GM19324 (cell line): ENCODE data around the gene RAB13.

Source experiments
- ATAC-seq: cut with Tn5 transposase; IDR thresholded peaks from one replicate; pipeline ENCODE4 v1.9.1; 2021; ENCODE audit warnings: mild to moderate bottlenecking, moderate library complexity; ENCODE audit not compliant: unreplicated experiment, low FRiP score

Gene RAB13

GRCh38 chr1:153937331-153937730 is 48.8 kb downstream of the RAB13 start:
- no peak for ATAC-seq

GRCh38 chr1:153936011-153936802 is 49.9 kb downstream of the RAB13 start:
- ATAC-seq, result no peak

GRCh38 chr1:153934746-153935145 is 51.4 kb downstream of the RAB13 start:
- no peak for ATAC-seq

- ATAC-seq, result no peak
These were observed 52.2 kb downstream of the RAB13 start for GRCh38 chr1:153933955-153934354.

- no peak for ATAC-seq
These were observed 52.7 kb downstream of the RAB13 start for GRCh38 chr1:153933430-153933829.

- no peak for ATAC-seq
These were observed 53.7 kb downstream of the RAB13 start for GRCh38 chr1:153932156-153933131.
